ENCODE measurements around the gene IP6K3.

Gene IP6K3

DNA sequence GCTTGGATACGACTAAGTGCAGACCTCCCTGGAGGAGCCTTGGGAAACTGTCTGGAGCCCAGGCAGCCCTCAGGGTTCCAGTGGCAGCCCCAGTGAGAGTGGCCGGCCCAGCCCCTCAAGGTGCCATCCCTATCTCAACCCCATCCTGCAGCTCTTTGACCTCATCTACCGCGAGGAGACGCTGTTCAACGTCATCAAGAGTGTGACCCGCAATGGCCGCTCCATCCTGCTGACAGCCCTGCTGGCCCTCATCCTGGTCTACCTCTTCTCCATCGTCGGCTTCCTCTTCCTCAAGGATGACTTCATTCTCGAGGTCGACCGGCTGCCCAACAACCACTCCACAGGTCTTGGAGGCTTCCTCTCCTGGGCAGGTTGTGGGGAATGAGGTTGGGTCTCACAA is 55.9 kb downstream of the IP6K3 start:
- no peak for DNase-seq (ENCODE audit: low read depth, low spot score)

DNA sequence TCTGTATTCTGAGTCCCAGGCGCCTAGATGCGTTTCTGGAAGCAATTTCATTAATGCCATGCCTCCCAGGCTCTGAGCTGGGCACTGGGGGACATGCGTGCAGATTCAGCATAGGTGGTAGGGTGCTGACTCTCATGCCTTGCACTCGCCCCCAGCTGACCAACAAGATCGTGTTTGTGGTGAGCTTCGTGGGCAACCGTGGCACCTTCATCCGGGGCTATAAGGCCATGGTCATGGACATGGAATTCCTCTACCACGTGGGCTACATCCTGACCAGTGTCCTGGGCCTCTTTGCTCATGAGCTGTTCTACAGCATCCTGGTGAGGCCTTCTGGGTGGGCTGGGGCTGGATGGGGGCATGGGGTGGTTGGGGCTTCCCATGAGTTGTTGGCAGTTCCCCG is 56.8 kb downstream of the IP6K3 start:
- DNase-seq (ENCODE audit: low read depth, low spot score): no peak

DNA sequence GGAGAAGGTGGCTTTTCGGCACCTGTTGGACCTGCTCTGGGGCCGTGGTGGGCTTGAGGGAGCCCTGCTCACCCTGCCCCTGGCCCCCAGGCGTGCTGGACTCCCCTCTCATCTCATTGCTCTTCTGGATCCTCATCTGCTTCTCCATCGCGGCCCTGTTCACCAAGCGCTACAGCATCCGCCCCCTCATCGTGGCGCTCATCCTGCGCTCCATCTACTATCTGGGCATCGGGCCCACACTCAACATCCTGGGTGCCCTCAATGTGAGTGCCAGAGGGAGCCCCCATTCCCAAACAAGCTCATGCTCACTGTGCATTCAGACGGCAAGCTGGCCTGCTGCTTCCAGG is 57.6 kb downstream of the IP6K3 start:
- no peak for DNase-seq (ENCODE audit: low read depth, low spot score)

DNA sequence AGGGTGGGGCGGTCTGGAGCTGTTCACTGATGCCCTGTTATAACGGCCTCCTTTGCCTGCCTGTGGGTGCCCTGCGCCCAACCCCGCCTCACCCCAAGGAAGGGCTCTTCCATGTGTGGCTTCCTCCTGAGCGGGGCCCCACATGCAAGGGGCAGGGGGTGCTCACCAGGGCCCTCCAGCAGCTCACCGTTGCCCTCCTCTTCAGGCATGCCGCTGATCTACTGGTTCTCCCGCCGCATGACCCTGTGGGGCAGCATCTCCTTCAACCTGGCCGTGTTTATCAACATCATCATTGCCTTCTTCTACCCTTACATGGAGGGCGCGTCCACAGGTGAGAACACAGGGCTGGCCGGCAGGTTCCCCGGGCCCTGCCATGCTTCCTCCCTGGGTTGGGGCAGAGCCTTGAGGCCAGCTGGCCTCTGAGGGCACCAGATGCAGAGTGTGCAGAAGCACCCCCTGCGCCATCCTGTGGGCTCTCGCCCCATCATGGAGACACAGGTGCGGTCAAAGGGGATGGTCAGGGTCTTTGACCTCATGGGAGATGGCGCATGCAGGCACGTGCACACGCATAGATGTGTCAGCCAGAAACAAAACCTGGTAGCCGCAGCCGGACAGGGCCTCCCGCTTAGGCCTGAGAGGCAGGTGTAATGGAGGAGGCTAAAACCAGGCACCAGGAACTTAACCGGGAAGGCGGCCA is 58.1 kb downstream of the IP6K3 start:
- no peak for DNase-seq (ENCODE audit: low read depth, low spot score)

DNA sequence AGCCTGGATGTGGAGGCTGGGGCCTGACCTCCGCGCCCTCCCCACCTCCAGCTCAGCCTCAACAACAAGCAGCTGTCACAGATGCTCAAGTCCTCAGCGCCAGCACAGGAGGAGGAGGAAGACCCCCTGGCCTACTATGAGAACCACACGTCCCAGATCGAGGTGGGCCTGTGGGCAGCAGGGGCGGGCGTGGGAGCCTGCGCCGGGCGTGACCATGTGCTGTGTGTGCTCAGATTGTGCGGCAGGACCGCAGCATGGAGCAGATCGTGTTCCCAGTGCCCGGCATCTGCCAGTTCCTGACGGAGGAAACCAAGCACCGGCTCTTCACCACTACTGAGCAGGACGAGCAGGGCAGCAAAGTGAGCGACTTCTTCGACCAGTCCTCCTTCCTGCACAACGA is 58.7 kb downstream of the IP6K3 start:
- DNase-seq (ENCODE audit: low read depth, low spot score): no peak

DNA sequence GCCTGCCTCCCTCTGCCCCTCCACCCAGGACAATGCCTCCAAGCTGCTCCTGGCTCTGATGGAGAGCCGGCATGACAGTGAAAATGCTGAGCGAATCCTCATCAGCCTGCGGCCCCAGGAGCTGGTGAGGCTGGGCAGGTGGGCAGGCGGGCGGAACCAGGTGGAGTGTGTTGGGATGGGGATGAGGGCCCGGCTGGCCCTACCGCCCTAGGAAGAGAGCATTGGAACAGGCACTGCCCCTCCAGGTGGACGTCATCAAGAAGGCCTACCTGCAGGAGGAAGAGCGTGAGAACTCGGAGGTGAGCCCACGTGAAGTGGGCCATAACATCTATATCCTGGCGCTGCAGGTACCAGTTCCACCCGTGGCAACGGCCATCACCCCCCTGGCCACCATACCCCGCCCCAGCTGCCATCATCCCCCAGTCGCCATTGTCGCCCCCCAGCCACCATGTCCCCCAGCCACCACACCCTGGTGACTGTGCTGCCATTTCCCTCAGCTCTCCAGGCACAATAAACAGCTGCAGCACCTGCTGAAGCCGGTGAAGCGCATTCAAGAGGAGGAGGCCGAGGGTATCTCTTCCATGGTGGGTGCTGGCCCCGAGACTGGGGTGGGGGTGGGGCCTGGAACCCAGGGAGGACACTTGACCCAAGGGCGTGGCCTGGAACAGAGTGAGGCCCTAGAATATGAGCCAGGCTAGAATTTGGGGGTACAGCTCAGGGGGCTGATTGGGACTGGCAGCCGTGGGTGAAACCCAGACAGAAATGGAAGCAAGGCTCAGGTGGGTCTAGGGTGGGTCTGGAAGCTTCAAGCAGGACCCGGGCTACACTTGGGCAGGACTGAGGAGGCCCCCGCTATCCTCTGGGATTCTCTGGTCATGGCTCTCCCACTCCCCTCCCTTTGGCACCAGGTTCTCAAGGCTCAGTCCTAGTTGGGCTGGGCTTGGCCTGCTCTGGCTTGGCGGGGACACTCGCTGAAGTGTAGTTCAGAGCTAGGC is 59.4 kb downstream of the IP6K3 start:
- DNase-seq (ENCODE audit: low read depth, low spot score): no peak

DNA sequence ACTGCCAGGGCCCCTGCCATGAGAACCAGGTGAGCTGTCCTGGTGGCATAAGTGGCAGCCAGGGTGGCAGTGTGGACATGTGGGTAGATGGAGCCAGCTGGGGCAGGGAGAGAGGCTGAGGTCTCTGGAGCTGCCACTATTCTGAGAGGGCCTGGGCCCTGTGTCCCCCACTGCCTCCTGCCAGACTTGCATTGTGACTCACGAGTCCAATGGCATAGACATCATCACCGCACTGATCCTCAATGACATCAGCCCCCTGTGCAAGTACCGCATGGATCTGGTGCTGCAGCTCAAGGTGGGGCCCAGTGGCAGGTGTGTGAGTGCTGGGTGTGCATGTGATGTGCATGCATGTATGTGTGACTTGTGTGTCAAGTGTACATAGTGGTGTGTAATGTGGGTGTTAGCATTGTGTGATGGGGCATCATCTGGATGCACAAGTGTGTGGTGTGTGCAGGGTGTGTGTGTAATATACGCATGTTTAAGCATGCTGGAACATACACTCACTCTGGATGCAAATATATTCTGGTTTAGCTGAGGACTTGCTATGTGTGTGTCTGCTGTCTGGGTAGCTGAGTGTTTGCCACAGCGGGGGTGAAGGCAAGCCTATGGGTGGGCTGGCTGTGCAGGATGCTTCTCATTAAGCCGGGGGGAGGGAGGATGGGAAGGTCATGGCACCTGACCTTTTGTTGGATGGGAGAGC is 60.3 kb downstream of the IP6K3 start:
- no peak for DNase-seq (ENCODE audit: low read depth, low spot score)

DNA sequence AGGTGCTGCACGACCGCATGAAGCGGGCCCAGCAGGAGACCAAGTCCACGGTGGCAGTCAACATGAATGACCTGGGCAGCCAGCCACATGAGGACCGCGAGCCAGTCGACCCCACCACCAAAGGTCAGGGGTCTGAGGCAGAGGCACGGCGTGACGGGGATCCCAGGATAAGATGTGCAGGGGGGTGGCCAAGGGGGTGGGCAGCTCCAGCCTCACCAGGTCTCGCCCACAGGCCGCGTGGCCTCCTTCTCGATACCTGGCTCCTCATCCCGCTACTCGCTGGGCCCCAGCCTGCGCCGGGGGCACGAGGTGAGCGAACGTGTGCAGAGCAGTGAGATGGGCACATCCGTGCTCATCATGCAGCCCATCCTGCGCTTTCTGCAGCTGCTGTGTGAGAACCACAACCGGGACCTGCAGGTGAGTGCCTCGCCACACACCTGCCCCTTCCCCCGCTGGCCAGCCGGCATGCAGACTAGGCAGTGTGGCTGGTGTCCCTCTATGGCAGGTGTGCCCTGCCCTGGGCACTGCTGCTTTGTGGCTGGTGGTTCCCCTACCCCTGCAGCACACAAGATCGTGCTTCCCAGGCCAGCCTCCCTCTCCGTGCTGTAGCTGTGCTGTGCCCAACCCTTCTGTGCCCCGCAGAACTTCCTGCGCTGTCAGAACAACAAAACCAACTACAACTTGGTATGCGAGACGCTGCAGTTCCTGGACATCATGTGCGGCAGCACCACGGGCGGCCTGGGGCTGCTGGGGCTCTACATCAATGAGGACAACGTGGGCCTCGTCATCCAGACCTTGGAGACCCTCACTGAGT is 61.1 kb downstream of the IP6K3 start:
- DNase-seq (ENCODE audit: low read depth, low spot score): no peak

DNA sequence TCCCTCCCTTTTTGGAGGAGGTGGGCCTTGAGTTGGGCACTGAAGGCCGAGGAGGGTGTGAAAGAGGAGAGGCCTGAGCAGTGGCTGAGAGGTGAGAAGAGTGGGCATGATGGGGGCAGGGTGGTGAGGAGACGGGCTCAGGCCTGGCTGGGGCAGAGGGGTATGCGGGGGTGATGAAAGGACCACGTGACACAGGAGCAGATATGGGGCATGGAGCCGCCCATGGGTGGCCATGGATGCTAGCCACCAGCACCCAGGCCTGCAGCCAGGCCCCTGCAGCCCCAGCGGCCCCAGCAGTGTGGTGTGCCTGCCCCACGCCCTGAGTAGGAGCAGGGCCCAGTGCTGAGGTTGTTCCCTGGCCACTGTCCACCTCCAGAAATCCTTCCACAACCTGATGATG is 61.7 kb downstream of the IP6K3 start:
- no peak for DNase-seq (ENCODE audit: low read depth, low spot score)

DNA sequence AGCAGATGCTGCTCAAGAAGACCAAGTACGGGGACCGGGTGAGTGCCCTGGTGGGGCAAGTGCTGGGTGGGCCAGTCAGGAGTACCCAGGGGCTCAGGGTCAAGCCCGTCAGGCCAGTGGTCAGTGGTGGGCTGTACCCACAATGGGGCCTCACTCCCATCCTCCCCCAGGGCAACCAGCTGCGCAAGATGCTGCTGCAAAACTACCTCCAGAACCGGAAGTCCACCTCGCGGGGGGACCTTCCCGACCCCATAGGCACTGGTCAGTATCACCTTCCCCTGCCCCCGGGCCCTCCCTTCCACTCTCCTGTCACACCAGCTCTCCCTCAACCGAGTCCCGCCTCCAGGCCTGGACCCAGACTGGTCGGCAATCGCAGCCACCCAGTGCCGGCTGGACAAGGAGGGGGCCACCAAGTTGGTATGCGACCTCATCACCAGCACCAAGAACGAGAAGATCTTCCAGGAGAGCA is 62.2 kb downstream of the IP6K3 start:
- DNase-seq (ENCODE audit: low read depth, low spot score): no peak

DNA sequence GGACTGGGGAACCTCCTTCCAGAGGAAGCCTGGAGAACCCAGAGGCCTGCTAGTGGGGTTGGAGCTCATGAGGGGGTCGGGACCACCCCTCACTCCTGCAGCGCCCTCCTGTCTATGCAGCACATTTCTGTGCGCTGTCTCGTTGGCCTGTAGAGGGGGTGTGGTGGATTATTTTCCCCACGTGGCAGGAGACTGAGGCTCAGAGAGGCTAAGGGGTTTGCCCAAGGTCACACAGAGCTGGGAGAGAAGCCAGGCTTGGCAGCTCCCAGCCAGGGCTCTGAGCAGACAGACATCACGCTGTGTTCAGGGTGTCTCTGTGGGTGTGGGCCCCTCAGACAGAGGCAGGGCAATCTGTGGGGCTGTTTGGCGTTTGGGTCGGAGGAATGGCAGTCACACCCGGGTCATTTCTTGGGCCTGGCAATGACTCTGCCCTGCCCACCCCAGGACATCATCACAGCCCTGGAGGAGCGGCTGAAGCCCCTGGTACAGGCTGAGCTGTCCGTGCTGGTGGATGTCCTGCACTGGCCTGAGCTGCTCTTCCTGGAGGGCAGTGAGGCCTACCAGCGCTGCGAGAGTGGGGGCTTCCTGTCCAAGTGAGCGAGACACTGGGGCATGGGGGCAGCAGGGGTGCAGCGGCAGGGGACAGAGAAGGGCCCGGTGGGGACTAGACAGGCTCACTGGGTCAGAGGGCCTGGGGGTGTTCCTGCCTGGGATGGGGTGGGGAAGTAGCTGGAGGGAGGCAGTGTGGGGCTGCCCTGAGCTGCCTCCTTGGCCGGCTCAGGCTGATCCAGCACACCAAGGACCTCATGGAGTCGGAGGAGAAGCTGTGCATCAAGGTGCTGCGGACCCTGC is 62.9 kb downstream of the IP6K3 start:
- no peak for DNase-seq (ENCODE audit: low read depth, low spot score)

DNA sequence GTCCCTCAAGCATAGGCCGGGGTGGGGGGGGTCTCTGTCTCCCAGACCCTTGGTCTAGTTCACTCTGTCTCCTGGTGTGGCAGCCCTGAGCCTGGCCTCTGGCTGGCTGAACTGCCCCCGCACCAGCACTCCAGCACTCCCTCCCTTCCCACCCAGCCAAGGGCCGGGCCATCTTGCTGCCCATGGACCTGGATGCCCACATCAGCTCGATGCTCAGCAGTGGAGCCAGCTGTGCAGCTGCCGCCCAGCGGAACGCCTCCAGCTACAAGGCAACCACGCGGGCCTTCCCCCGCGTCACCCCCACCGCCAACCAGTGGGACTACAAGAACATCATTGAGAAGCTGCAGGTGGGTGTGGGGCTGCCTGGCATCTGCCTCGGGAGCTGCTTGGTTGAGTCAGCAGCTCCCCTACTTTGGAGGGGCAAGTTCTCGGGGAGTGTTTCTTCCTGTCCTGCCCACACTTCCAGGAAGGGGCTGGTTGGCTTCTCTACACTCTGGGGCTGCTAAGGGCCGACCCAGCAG is 63.6 kb downstream of the IP6K3 start:
- no peak for DNase-seq (ENCODE audit: low read depth, low spot score)

DNA sequence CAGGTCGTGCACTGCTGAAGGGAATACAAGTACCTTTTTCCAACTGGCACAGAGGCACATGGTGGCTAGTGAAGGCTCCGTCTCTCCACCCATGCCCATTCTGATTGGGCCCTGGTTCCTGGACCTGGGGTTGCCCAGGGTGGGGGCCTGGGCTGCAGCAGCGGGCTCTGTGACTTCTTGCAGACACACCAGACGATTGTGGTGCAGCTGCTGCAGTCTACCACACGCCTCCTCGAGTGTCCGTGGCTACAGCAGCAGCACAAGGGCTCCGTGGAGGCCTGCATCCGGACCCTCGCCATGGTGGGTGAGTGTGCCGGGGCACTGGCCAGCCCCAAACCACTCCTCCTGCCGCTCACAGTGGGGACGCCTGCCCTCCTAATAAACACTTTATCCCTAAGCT is 64.4 kb downstream of the IP6K3 start:
- no peak for DNase-seq (ENCODE audit: low read depth, low spot score)

DNA sequence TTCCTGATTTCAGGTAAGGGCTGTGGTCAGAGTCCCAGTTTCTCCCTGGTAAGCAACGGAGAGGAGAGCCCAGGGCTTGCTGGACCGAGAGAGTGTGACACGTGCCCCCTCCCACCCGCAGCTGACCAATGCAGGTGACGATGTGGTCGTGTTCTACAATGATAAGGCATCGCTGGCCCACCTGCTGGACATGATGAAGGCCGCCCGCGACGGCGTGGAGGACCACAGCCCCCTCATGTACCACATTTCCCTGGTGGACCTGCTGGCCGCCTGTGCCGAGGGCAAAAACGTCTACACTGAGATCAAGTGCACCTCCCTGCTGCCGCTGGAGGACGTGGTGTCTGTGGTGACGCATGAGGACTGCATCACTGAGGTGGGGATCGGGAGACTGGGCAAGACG is 66.9 kb downstream of the IP6K3 start:
- DNase-seq (ENCODE audit: low read depth, low spot score): no peak

DNA sequence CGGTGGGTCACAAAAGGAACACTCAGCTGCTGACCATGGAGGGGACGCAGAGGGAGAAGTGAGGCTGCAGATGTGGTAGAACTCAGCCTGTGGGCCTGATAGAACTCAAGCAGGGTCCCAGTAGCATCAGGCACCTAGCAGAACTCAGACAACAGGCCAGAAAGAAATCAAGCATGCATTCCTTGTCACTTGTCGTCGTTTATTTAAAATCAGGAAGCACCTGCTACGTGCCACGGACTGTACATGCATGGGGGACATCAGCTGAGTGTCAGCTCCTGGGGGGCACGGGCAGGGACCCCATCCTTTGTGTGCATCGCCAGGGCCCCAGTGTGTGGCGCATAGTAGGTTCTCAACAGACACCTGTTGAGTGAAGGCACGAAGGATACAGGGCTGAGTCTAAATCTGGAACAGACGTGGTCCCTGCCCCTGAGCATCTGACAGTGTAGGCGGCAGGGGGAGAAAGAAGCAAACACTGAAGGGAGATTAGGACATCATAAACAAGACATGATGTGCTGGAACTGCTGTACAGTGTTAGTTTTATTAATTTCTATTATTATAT is 67.7 kb downstream of the IP6K3 start:
- DNase-seq (ENCODE audit: low read depth, low spot score): no peak

DNA sequence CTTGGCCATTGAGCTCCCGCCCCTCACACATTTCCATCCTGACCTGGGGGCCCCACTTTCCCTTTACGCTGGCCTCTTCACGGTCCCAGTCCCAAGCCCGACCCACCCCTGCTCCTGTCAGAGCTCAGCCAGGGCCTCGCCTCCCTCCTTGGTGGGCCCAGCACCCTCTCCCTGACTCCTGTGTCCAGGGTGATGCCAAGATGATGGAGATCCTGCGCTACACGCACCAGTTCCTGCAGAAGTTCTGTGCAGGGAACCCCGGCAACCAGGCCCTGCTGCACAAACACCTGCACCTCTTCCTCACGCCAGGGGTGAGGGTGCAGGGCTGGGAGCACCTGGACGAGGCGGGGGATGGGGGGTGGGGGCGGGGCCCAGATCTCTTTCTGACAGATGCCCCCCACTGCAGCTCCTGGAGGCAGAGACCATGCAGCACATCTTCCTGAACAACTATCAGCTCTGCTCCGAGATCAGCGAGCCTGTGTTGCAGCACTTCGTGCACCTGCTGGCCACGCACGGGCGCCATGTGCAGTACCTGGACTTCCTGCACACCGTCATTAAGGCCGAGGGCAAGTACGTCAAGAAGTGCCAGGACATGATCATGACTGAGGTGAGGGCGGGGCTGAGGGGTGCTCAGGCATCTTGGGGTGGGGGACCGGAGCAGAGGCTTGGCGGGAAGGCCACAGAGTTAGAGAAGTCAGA is 68.3 kb downstream of the IP6K3 start:
- no peak for DNase-seq (ENCODE audit: low read depth, low spot score)

DNA sequence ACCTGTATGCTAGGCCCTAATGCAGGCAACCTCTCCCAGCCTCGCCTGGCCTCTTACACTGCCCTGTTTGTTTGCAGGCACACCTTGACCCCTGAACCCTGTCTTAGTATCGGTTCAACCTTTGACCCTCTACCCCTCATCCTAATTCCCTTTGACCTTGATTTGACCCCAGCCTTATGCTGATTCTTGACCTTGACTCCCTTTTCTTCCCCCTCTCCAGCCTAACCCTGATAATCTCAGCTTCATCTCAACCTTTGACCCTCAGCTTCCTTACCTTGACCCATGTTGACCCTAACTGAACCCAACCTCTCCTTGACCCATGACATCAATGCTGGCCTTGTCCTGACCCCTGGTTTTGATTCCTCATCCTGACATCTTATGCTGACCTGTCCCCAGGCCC is 69.0 kb downstream of the IP6K3 start:
- DNase-seq (ENCODE audit: low read depth, low spot score): no peak

DNA sequence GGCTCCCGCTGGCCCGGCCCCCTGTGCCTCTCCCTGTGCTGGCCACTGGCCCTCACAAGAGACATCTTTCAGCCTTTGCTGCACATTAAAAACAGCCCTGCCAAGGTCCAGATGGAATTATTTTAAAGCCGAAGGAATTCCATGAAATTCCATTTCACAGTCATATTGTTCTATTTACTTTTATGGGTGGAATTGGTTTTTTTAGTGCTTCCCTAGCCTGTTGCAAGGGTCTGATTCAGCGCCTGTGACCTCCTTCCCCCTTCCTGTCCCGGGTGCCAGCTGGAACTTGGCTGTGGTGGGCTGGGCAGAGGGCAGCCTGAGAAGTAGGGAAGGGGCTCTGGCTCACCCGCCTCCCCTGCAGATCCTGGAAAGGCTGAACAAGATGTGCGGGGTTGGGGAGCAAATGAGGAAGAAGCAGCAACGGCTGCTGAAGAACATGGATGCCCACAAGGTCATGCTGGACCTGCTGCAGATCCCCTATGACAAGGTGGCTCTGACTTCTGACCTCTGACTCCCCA is 69.5 kb downstream of the IP6K3 start:
- no peak for DNase-seq (ENCODE audit: low read depth, low spot score)
